Measurements from ENCODE around the gene PPP1R37. TPM values are rescaled to one million over a fixed set of nuclear protein-coding genes. Genes with fewer than 3 reads are reported as not detected.

The PPP1R37 gene
- total and polyA plus RNA-seq, 2 donors (not counting 3 experiments of a cell fraction or from before 2014, with no cell fraction given), result 16.2 to 27.1 TPM

DNA sequence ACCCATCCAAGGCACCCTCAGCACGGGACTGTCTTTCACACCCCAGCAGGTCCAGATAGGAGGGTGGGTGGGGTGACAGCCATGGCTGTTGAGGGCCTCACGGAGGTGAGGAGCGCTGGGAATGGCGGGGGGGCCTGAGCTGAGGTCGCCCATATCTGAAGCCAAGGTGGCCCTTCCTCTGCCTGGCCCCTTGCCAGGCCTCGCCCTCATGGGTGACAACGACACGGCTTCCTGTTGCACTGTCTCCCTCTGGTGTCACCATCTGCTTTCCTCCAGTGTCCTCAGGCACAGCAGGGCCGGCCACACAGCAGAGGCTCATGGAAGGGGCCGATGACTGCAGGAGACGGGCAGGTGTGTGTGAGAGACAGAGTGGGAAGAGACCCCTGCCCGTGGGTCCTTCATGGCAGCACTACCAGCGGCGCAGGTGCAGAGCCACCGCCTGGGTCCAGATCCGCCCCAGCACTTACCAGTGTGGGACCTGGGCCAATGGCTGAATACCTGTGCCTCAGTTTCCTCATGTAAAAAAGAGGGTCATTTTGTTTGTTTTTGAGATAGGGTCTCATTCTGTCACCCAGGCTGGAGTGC lies 75.9 kb downstream of the PPP1R37 start:
- BruUV-seq (replicated peaks), result no TSS peak
- Histone ChIP-seq H3K9ac (replicated peaks; ENCODE audit: extremely low read depth, insufficient read depth, low read length) (no peak overlapping the region), H2AFZ (ENCODE audit: low read depth, low read length) (no peak overlapping the region), H3K36me3 (ENCODE audit: control insufficient read depth in 2 of 2, extremely low read depth in 1 of 2, insufficient read depth in 2 of 2, low read length in 2 of 2) (no peaks in the 10 kb centered on the region), H3K27me3 (ENCODE audit: control insufficient read depth in 2 of 2, insufficient read depth in 2 of 2, low read length in 2 of 2) (no peaks in the 10 kb centered on the region), H3K79me2 (ENCODE audit: control insufficient read depth, insufficient read depth, low read length) (no peaks in the 10 kb centered on the region), H3K4me3 (replicated peaks in 1 of 3; ENCODE audit: insufficient read depth in 1 of 3, low read depth in 1 of 3, low read length in 3 of 3) (no peak overlapping the region), H4K20me1 (replicated peaks; ENCODE audit: control insufficient read depth, extremely low read depth, insufficient read depth, low read length) (no peaks in the 10 kb centered on the region), H3K27ac (ENCODE audit: insufficient read depth, low read depth, low read length) (no peak overlapping the region), H3K4me2 (ENCODE audit: insufficient read depth, low read length) (no peak overlapping the region), H3K9me3 (replicated peaks; ENCODE audit: control insufficient read depth, insufficient read depth, low read length) (no peaks in the 10 kb centered on the region), H3K9me1 (replicated peaks; ENCODE audit: control insufficient read depth, extremely low read depth, insufficient read depth, low read length) (no peaks in the 10 kb centered on the region), H3K4me1 (ENCODE audit: control insufficient read depth, extremely low read depth, insufficient read depth, low read length) (peaks cover 24% of the 10 kb centered on the region)
- intact Hi-C loops (cut with micrococcal nuclease) (no loop called here), dilution Hi-C loops (cut with MboI; ENCODE audit: extremely low pct_ligation_motif_present, low sequenced_read_pairs) (no loop called here)
- FAIRE-seq (no peak), DNase-seq (ENCODE audit: low read depth, low spot score) (no peak)
- POLR2A ChIA-PET, result no interaction called here
- CTCF ChIA-PET, result no interaction called here
- no peak for TF ChIP-seq JUN (IDR thresholded peaks at IDR 0.05; ENCODE audit: borderline replicate concordance, insufficient read depth, insufficient read length, low read depth)
- TF ChIP-seq, protein P1, sequence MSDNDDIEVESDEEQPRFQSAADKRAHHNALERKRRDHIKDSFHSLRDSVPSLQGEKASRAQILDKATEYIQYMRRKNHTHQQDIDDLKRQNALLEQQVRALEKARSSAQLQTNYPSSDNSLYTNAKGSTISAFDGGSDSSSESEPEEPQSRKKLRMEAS (IDR thresholded peaks at IDR 0.05; ENCODE audit: insufficient read depth, insufficient read length), result no peak
- TF ChIP-seq POLR2A (IDR thresholded peaks at IDR 0.05; ENCODE audit: low read depth, low read length), result no peak
- TF ChIP-seq GATA2 (IDR thresholded peaks at IDR 0.05; ENCODE audit: insufficient read depth, insufficient read length, low read depth, low read length), result no peak
- TF ChIP-seq, protein P2, sequence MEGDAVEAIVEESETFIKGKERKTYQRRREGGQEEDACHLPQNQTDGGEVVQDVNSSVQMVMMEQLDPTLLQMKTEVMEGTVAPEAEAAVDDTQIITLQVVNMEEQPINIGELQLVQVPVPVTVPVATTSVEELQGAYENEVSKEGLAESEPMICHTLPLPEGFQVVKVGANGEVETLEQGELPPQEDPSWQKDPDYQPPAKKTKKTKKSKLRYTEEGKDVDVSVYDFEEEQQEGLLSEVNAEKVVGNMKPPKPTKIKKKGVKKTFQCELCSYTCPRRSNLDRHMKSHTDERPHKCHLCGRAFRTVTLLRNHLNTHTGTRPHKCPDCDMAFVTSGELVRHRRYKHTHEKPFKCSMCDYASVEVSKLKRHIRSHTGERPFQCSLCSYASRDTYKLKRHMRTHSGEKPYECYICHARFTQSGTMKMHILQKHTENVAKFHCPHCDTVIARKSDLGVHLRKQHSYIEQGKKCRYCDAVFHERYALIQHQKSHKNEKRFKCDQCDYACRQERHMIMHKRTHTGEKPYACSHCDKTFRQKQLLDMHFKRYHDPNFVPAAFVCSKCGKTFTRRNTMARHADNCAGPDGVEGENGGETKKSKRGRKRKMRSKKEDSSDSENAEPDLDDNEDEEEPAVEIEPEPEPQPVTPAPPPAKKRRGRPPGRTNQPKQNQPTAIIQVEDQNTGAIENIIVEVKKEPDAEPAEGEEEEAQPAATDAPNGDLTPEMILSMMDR (IDR thresholded peaks at IDR 0.05; ENCODE audit: extremely low read depth in 1 of 2, insufficient read depth in 1 of 2, low read depth in 1 of 2, low read length in 2 of 2), result no peak
- no peak for TF ChIP-seq MYC (IDR thresholded peaks at IDR 0.05; ENCODE audit: low read depth, low read length)
- TF ChIP-seq FOS (IDR thresholded peaks at IDR 0.05; ENCODE audit: borderline replicate concordance, insufficient read depth, low read length), result no peak
- no peak for TF ChIP-seq POLR2AphosphoS5 (IDR thresholded peaks at IDR 0.05; ENCODE audit: insufficient read depth, low read depth, low read length)
- TF ChIP-seq EZH2 (IDR thresholded peaks at IDR 0.05; ENCODE audit: borderline replicate concordance, low read depth, low read length, severe bottlenecking), result no peak

Measured in endothelial cell of umbilical vein (primary cell).